Esophagus squamous epithelium (tissue), 5 donors: ENCODE data around the gene CCNJL. TPM values are rescaled to one million over a fixed set of nuclear protein-coding genes. Genes with fewer than 3 reads are reported as not detected.

Experiments used
- DNase-seq: peaks from one replicate; lab custom pipeline; 2025; lab: John Stamatoyannopoulos, UW
- H3K27ac ChIP-seq, 4 donors: fragments of 200-600 bp; sonication (generic); one replicate each; pipeline ENCODE4 v1.5.1; 2016 to 2019; ENCODE audit warnings: mild to moderate bottlenecking in 1 of 4
- H3K27me3 ChIP-seq, 4 donors: fragments of 200-600 bp; sonication (generic); 1 replicate in 3 of 4; 2 replicates in 1 of 4; pipeline versions ENCODE4 v1.5.1 to v1.6.0; 2017 to 2021; ENCODE audit warnings: antibody characterized with exemption in 1 of 4
- H3K36me3 ChIP-seq, 3 donors: fragments of 200-600 bp; sonication (generic); one replicate each; pipeline ENCODE4 v1.5.1; 2016 to 2019
- H3K4me1 ChIP-seq, 3 donors: fragments of 200-600 bp; sonication (generic); one replicate each; pipeline ENCODE4 v1.5.1; 2017 to 2019
- H3K4me3 ChIP-seq, 4 donors: fragments of 200-600 bp; sonication (generic); 1 replicate in 3 of 4; 2 replicates in 1 of 4; pipeline ENCODE4 v1.5.1; 2016 to 2019; ENCODE audit warnings: mild to moderate bottlenecking in 2 of 4, moderate library complexity in 1 of 4
- H3K9me3 ChIP-seq, 3 donors: fragments of 200-600 bp; sonication (generic); one replicate each; pipeline ENCODE4 v1.5.1; 2016 to 2019
- POLR2A ChIP-seq, 4 donors: fragments of 450-650 bp; IDR thresholded peaks; one replicate each; pipeline ENCODE4 v1.6.1; 2017; ENCODE audit warnings: antibody characterized with exemption in 4 of 4, mild to moderate bottlenecking in 4 of 4, moderate library complexity in 3 of 4
- WGBS, 2 donors: methylation state at CpG; one replicate each; pipeline ENCODE4 v1.1.5; 2018; 5-methylcytosine and 5-hydroxymethylcytosine counted together
- intact Hi-C: fragments of 100-400 bp; cut with DNase I; formaldehyde crosslinking; loops from one replicate; pipeline ENCODE4 v1.15.0; 2022
- total RNA-seq, 4 donors: library from RNA; depleted of rRNA; stranded (reverse); fragments of >200 nt; gene quantifications; one replicate each; pipeline ENCODE4 v1.1.0, GENCODE V29; 2016
- TF ChIP-seq, protein P1 (sequence below), 6 experiments: fragments of 450-650 bp in 4 of 6; fragments of 200-600 bp in 2 of 6; sonication (generic) in 2 of 6; IDR thresholded peaks; one replicate each; pipeline ENCODE4 v1.5.1; 2016 to 2019; ENCODE audit warnings: antibody characterized with exemption in 6 of 6, mild to moderate bottlenecking in 4 of 6, moderate library complexity in 4 of 6
- donor health status: DM: yes; HTN: yes; CAD: no.

CCNJL gene
- total RNA-seq, 4 donors from 2014 or later, result 0.04 to 3.0 (median 0.74) TPM

DNA sequence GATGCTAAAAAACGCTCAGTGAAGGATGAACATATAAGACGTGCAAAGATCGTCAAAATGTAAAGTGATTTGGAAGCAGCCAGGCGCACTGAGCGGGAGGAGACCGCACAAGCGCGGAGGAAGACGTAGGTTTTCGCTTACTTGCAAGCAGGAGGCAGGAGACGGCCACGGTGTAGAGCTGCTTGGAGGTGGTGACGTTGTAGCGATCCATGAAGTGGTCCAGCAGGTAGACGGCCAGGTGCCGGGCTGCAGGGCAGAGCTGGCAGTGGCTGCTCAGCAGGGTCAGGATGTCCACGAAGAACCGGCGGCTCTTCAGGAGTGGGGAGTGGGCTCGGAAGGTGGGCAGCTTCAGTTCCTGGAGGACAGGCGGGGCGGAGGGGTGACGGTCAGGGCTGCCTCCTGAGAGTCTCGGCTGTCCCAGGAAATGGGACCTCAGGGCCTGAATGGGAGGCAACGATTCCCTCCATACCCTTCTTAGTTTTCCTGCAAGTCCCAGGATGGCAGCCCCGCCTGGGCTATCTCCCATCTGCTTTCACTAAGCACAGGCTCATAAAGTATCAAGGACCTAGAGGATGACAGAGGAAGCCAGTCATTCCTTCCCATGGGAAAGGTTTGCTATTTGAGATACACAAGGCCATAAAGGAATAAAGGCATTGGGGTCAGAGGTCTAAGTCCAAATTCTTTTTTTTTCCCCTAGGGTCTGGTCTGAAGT, 31.8 kb downstream of the CCNJL start:
- 93 to 96% methylated on average over 23 to 26 of the region's 26 CpGs for WGBS, 2 donors

GRCh38 chr5:160278343-160278742, 34.0 kb downstream of the CCNJL start:
- intact Hi-C loops, result no loop called here
- TF ChIP-seq POLR2A (IDR thresholded peaks at IDR 0.05), result no peak
- TF ChIP-seq, protein P1, sequence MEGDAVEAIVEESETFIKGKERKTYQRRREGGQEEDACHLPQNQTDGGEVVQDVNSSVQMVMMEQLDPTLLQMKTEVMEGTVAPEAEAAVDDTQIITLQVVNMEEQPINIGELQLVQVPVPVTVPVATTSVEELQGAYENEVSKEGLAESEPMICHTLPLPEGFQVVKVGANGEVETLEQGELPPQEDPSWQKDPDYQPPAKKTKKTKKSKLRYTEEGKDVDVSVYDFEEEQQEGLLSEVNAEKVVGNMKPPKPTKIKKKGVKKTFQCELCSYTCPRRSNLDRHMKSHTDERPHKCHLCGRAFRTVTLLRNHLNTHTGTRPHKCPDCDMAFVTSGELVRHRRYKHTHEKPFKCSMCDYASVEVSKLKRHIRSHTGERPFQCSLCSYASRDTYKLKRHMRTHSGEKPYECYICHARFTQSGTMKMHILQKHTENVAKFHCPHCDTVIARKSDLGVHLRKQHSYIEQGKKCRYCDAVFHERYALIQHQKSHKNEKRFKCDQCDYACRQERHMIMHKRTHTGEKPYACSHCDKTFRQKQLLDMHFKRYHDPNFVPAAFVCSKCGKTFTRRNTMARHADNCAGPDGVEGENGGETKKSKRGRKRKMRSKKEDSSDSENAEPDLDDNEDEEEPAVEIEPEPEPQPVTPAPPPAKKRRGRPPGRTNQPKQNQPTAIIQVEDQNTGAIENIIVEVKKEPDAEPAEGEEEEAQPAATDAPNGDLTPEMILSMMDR (IDR thresholded peaks at IDR 0.05), result no peak
- H3K4me1 ChIP-seq, result no peaks in the 10 kb centered on the region
- DNase-seq, result no peak
- H3K36me3 ChIP-seq, result peaks cover 0 to 6% (median 0%) of the 10 kb centered on the region in 3 donors
- H3K27ac ChIP-seq, result no peak overlapping the region
- H3K27me3 ChIP-seq, result no peaks in the 10 kb centered on the region
- H3K4me3 ChIP-seq, result no peak overlapping the region
- 37% methylated on average over 4 of the region's 7 CpGs; no CpG with 5 or more reads in 1 of the 2 donors for WGBS, 2 donors
- H3K9me3 ChIP-seq, result no peaks in the 10 kb centered on the region

More for the DNA sequence above, 31.8 kb downstream of the CCNJL start:
- intact Hi-C loops, result no loop called here
- TF ChIP-seq, protein P1 (IDR thresholded peaks at IDR 0.05), result no peak
- TF ChIP-seq POLR2A (IDR thresholded peaks at IDR 0.05), result no peak
- H3K27ac ChIP-seq, result no peak overlapping the region
- H3K9me3 ChIP-seq, result no peaks in the 10 kb centered on the region
- DNase-seq, result no peak
- H3K36me3 ChIP-seq, result peaks cover 0 to 6% (median 0%) of the 10 kb centered on the region in 3 donors
- H3K4me1 ChIP-seq, result peaks cover 0 to 1% (median 0%) of the 10 kb centered on the region in 3 donors
- no peaks in the 10 kb centered on the region for H3K27me3 ChIP-seq
- H3K4me3 ChIP-seq, result no peak overlapping the region

- H3K36me3 ChIP-seq, result no peaks in the 10 kb centered on the region
- H3K27ac ChIP-seq, result no peak overlapping the region
- TF ChIP-seq, protein P1 (IDR thresholded peaks at IDR 0.05), result no peak
- TF ChIP-seq POLR2A (IDR thresholded peaks at IDR 0.05), result no peak
- peaks cover 2 to 31% (median 21%) of the 10 kb centered on the region in 3 donors for H3K4me1 ChIP-seq
- intact Hi-C loops, result no loop called here
- no peaks in the 10 kb centered on the region for H3K9me3 ChIP-seq
- WGBS, 2 donors, result 62 to 85% methylated on average over 4 to 5 of the region's 5 CpGs
- no peak overlapping the region for H3K4me3 ChIP-seq
- no peak for DNase-seq
- H3K27me3 ChIP-seq, result no peaks in the 10 kb centered on the region
Observed at GRCh38 chr5:160274483-160274931, 37.9 kb downstream of the CCNJL start.

DNA sequence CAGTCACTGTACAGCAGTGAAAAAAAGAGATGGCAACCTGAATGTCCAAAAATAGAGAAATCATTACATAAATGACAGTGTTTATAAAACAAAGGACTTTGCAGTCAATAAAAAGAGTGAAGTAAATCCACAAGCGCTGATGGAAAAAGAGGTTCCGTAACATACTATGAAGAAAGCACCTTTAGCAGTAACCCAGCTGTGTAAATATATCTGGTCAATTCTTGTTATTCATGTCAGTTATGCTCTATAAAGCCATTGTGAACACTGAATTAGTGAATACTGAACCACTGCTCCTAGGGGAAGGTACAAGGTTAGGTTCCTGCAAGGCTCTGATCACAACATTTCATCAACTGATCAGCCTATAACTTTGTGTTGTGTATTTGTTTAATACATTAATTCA, 39.5 kb downstream of the CCNJL start:
- no peak for DNase-seq
- Histone ChIP-seq H3K36me3 (no peaks in the 10 kb centered on the region), H3K4me3 (no peak overlapping the region), H3K4me1 (peaks cover 12 to 42% (median 26%) of the 10 kb centered on the region in 3 donors), H3K27ac (no peak overlapping the region), H3K27me3 (no peaks in the 10 kb centered on the region), H3K9me3 (no peaks in the 10 kb centered on the region)
- intact Hi-C loops, result no loop called here
- TF ChIP-seq, protein P1 (IDR thresholded peaks at IDR 0.05), result no peak
- no peak for TF ChIP-seq POLR2A (IDR thresholded peaks at IDR 0.05)
- 75 to 79% methylated on average over 2 of the region's 2 CpGs for whole genome bisulfite sequencing, 2 donors

GRCh38 chr5:160272264-160272663, 40.1 kb downstream of the CCNJL start:
- TF ChIP-seq, protein P1 (IDR thresholded peaks at IDR 0.05), result no peak
- no peak for TF ChIP-seq POLR2A (IDR thresholded peaks at IDR 0.05)
- Histone ChIP-seq H3K4me1 (peaks cover 12 to 42% (median 26%) of the 10 kb centered on the region in 3 donors), H3K27me3 (no peaks in the 10 kb centered on the region), H3K36me3 (no peaks in the 10 kb centered on the region), H3K27ac (peak overlapping the region in 1 of 4 donors; percentile 81), H3K4me3 (no peak overlapping the region), H3K9me3 (no peaks in the 10 kb centered on the region)
- no peak for DNase-seq
- intact Hi-C loops, result no loop called here
- WGBS, 2 donors, result 53 to 80% methylated on average over 3 of the region's 3 CpGs
